ENCODE measurements around the gene RCSD1. TPM values are rescaled to one million over a fixed set of nuclear protein-coding genes. Genes with fewer than 3 reads are reported as not detected.

Gene RCSD1
- total and polyA plus RNA-seq, 2 donors (not counting 3 experiments of a cell fraction or from before 2014, with no cell fraction given), result 0.08 to 1.00 TPM

- Histone ChIP-seq H3K27ac (ENCODE audit: insufficient read depth, low read depth, low read length) (no peak overlapping the region), H3K4me2 (ENCODE audit: insufficient read depth, low read length) (no peak overlapping the region), H2AFZ (ENCODE audit: low read depth, low read length) (no peak overlapping the region), H3K27me3 (ENCODE audit: control insufficient read depth in 2 of 2, insufficient read depth in 2 of 2, low read length in 2 of 2) (peaks cover 0 to 2% of the 10 kb centered on the region in 2 experiments), H4K20me1 (replicated peaks; ENCODE audit: control insufficient read depth, extremely low read depth, insufficient read depth, low read length) (no peaks in the 10 kb centered on the region), H3K36me3 (ENCODE audit: control insufficient read depth in 2 of 2, extremely low read depth in 1 of 2, insufficient read depth in 2 of 2, low read length in 2 of 2) (no peaks in the 10 kb centered on the region), H3K79me2 (ENCODE audit: control insufficient read depth, insufficient read depth, low read length) (no peaks in the 10 kb centered on the region), H3K4me1 (ENCODE audit: control insufficient read depth, extremely low read depth, insufficient read depth, low read length) (no peaks in the 10 kb centered on the region), H3K9me3 (replicated peaks; ENCODE audit: control insufficient read depth, insufficient read depth, low read length) (no peaks in the 10 kb centered on the region), H3K9ac (replicated peaks; ENCODE audit: extremely low read depth, insufficient read depth, low read length) (no peak overlapping the region), H3K9me1 (replicated peaks; ENCODE audit: control insufficient read depth, extremely low read depth, insufficient read depth, low read length) (no peaks in the 10 kb centered on the region), H3K4me3 (replicated peaks in 1 of 3; ENCODE audit: insufficient read depth in 1 of 3, low read depth in 1 of 3, low read length in 3 of 3) (no peak overlapping the region)
- TF ChIP-seq, protein P1, sequence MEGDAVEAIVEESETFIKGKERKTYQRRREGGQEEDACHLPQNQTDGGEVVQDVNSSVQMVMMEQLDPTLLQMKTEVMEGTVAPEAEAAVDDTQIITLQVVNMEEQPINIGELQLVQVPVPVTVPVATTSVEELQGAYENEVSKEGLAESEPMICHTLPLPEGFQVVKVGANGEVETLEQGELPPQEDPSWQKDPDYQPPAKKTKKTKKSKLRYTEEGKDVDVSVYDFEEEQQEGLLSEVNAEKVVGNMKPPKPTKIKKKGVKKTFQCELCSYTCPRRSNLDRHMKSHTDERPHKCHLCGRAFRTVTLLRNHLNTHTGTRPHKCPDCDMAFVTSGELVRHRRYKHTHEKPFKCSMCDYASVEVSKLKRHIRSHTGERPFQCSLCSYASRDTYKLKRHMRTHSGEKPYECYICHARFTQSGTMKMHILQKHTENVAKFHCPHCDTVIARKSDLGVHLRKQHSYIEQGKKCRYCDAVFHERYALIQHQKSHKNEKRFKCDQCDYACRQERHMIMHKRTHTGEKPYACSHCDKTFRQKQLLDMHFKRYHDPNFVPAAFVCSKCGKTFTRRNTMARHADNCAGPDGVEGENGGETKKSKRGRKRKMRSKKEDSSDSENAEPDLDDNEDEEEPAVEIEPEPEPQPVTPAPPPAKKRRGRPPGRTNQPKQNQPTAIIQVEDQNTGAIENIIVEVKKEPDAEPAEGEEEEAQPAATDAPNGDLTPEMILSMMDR (IDR thresholded peaks at IDR 0.05; ENCODE audit: extremely low read depth in 1 of 2, insufficient read depth in 1 of 2, low read depth in 1 of 2, low read length in 2 of 2), result no peak
- TF ChIP-seq GATA2 (IDR thresholded peaks at IDR 0.05; ENCODE audit: insufficient read depth, insufficient read length, low read depth, low read length) (no peak), POLR2AphosphoS5 (IDR thresholded peaks at IDR 0.05; ENCODE audit: insufficient read depth, low read depth, low read length) (no peak), EZH2 (IDR thresholded peaks at IDR 0.05; ENCODE audit: borderline replicate concordance, low read depth, low read length, severe bottlenecking) (no peak), MYC (IDR thresholded peaks at IDR 0.05; ENCODE audit: low read depth, low read length) (no peak), JUN (IDR thresholded peaks at IDR 0.05; ENCODE audit: borderline replicate concordance, insufficient read depth, insufficient read length, low read depth) (no peak), FOS (IDR thresholded peaks at IDR 0.05; ENCODE audit: borderline replicate concordance, insufficient read depth, low read length) (no peak), POLR2A (IDR thresholded peaks at IDR 0.05; ENCODE audit: low read depth, low read length) (no peak)
- TF ChIP-seq, protein P2, sequence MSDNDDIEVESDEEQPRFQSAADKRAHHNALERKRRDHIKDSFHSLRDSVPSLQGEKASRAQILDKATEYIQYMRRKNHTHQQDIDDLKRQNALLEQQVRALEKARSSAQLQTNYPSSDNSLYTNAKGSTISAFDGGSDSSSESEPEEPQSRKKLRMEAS (IDR thresholded peaks at IDR 0.05; ENCODE audit: insufficient read depth, insufficient read length), result no peak
- no peak for FAIRE-seq
- BruUV-seq (replicated peaks), result no TSS peak
- intact Hi-C loops (cut with micrococcal nuclease), result no loop called here
- DNase-seq (ENCODE audit: low read depth, low spot score), result no peak
- dilution Hi-C loops (cut with MboI; ENCODE audit: extremely low pct_ligation_motif_present, low sequenced_read_pairs), result no loop called here
- POLR2A ChIA-PET, result no interaction called here
- CTCF ChIA-PET, result interaction anchor here (1.1 to 1.2 kb wide), 2 partner anchors 95 to 131 kb away, joined by 3 read pairs; no protein-coding TSS in a partner anchor
Observed at GRCh38 chr1:167695147-167695546, 65.1 kb downstream of the RCSD1 start.
